Prostate gland (tissue), 2 donors: ENCODE measurements around the gene CCDC148. TPM values are rescaled to one million over a fixed set of nuclear protein-coding genes. Genes with fewer than 3 reads are reported as not detected.

Source experiments
- DNase-seq: peaks from one replicate; pipeline ENCODE4 v3.0.0-alpha.2; 2019; ENCODE audit warnings: low spot score
- H3K27ac ChIP-seq, 2 donors: fragments of 200-600 bp; sonication (generic); 2 replicates each; pipeline ENCODE4 v1.5.1; 2017 to 2019
- H3K27me3 ChIP-seq: fragments of 200-600 bp; sonication (generic); replicated peaks from 2 replicates; pipeline ENCODE4 v1.5.1; 2019; ENCODE audit not compliant: insufficient read depth
- H3K36me3 ChIP-seq, 2 donors: fragments of 200-600 bp; sonication (generic); 1 replicate in 1 of 2; 2 replicates in 1 of 2; pipeline versions ENCODE4 v1.5.1 to v1.8.1; 2017 to 2019
- H3K4me1 ChIP-seq: fragments of 200-600 bp; sonication (generic); replicated peaks from 2 replicates; pipeline ENCODE4 v1.5.1; 2019
- H3K4me3 ChIP-seq, 2 donors: fragments of 200-600 bp; sonication (generic); 2 replicates each; pipeline ENCODE4 v1.5.1; 2017 to 2019
- H3K9me3 ChIP-seq: fragments of 200-600 bp; sonication (generic); 2 replicates; pipeline ENCODE4 v1.5.1; 2017
- POLR2A ChIP-seq: fragments of 450-650 bp; IDR thresholded peaks from one replicate; pipeline ENCODE4 v1.6.1; 2016; ENCODE audit warnings: antibody characterized with exemption, mild to moderate bottlenecking
- POLR2AphosphoS5 ChIP-seq: sonication (generic); formaldehyde crosslinking; IDR thresholded peaks from one replicate; pipeline ENCODE4 v1.6.1; 2017; ENCODE audit warnings: antibody characterized with exemption
- WGBS: methylation state at CpG from one replicate; pipeline ENCODE4 v1.1.5; 2018; 5-methylcytosine and 5-hydroxymethylcytosine counted together
- intact Hi-C: fragments of 100-400 bp; cut with DNase I; formaldehyde crosslinking; loops from one replicate; pipeline ENCODE4 v1.14.2; 2022
- total RNA-seq, 2 donors: library from RNA; depleted of rRNA; stranded (reverse); fragments of >200 nt; gene quantifications; one replicate each; pipeline ENCODE4 v1.1.0, GENCODE V29; 2016
- TF ChIP-seq, protein P1 (sequence below), 4 experiments: fragments of 200-600 bp in 2 of 4; fragments of 450-650 bp in 2 of 4; sonication (generic) in 2 of 4; IDR thresholded peaks; 1 replicate in 3 of 4; 2 replicates in 1 of 4; pipeline ENCODE4 v1.5.1; 2016 to 2019; ENCODE audit warnings: antibody characterized with exemption in 4 of 4, mild to moderate bottlenecking in 2 of 4, moderate library complexity in 2 of 4

Gene CCDC148
- total RNA-seq, 2 donors from 2014 or later, result 1.5 to 1.6 TPM

DNA sequence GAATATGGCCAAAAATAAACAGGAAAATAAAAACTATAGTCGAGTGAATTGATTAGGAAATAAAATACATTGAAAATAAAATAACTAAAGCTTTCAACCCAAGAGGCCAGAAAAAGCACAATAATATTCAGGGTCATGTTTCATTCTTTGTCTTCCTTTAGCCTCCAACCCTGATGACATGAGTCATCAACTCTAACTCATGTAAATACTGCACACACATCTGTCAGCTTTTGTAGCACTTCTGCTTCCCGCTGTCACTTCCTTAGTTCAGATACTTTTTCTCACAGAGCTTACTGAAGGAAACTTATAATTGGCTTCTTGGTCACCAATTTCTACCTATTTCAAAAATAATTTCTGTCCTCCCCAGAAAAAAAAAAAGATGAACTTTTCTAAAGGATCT lies 242.1 kb downstream of the CCDC148 start:
- H3K36me3 ChIP-seq, result no peaks in the 10 kb centered on the region
- WGBS, result 74% methylated on average over 2 of the region's 2 CpGs
- H3K27ac ChIP-seq, result no peak overlapping the region
- no peak for DNase-seq
- no peaks in the 10 kb centered on the region for H3K9me3 ChIP-seq
- no peak for TF ChIP-seq POLR2A
- no peak for TF ChIP-seq POLR2AphosphoS5
- TF ChIP-seq, protein P1, sequence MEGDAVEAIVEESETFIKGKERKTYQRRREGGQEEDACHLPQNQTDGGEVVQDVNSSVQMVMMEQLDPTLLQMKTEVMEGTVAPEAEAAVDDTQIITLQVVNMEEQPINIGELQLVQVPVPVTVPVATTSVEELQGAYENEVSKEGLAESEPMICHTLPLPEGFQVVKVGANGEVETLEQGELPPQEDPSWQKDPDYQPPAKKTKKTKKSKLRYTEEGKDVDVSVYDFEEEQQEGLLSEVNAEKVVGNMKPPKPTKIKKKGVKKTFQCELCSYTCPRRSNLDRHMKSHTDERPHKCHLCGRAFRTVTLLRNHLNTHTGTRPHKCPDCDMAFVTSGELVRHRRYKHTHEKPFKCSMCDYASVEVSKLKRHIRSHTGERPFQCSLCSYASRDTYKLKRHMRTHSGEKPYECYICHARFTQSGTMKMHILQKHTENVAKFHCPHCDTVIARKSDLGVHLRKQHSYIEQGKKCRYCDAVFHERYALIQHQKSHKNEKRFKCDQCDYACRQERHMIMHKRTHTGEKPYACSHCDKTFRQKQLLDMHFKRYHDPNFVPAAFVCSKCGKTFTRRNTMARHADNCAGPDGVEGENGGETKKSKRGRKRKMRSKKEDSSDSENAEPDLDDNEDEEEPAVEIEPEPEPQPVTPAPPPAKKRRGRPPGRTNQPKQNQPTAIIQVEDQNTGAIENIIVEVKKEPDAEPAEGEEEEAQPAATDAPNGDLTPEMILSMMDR (IDR thresholded peaks at IDR 0.05), result no peak
- intact Hi-C loops, result no loop called here
- no peaks in the 10 kb centered on the region for H3K4me1 ChIP-seq
- no peaks in the 10 kb centered on the region for H3K27me3 ChIP-seq
- H3K4me3 ChIP-seq, result no peak overlapping the region

DNA sequence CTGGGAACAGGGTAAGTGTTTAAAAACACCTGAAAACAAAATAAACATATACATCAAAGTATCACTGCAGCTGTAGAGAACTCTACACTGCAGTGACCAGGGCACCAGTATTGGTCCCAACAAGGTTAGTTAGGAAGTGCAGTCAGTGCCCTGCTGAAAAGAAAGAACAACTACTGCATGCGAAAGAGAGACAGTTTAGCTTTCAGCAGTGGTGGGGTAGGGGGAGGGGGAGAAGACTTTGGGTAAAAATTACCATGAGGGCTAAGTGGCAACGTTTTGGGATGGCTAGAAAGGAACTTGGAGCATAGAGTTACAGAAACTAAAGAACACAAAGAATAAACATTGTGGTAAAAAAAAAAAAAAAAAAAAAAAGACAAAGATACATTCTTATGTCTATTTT lies 242.8 kb downstream of the CCDC148 start:
- 52% methylated on average over 2 of the region's 2 CpGs for WGBS
- no peak for DNase-seq
- TF ChIP-seq POLR2A (no peak), POLR2AphosphoS5 (no peak)
- TF ChIP-seq, protein P1 (IDR thresholded peaks at IDR 0.05), result no peak

DNA sequence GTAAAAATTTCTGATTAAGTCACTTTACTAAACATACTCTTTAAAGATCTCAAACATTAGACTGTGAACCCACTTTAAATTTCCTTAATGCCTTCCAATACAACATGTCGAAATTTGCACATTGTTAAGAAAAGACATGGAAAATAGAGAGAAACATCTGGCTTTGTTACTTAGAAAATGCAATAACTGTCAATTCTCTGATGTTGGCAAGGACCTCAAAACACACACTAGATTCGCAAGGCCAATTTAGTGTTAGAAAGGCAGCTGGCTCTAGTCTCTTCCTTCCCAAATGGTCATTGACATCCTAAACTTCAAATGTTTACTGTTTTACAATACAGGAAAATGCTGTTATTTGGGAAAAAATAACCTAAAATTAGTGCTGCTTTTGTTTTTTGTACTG lies 244.3 kb downstream of the CCDC148 start:
- Histone ChIP-seq H3K9me3 (no peaks in the 10 kb centered on the region), H3K27me3 (no peaks in the 10 kb centered on the region), H3K4me3 (no peak overlapping the region), H3K4me1 (no peaks in the 10 kb centered on the region), H3K27ac (no peak overlapping the region), H3K36me3 (no peaks in the 10 kb centered on the region)
- no peak for TF ChIP-seq POLR2AphosphoS5
- TF ChIP-seq, protein P1 (IDR thresholded peaks at IDR 0.05), result no peak
- TF ChIP-seq POLR2A, result no peak
- intact Hi-C loops, result no loop called here
- 65% methylated on average over 2 of the region's 2 CpGs for WGBS
- no peak for DNase-seq

More for the DNA sequence above, 242.8 kb downstream of the CCDC148 start:
- Histone ChIP-seq H3K27ac (no peak overlapping the region), H3K9me3 (no peaks in the 10 kb centered on the region), H3K27me3 (no peaks in the 10 kb centered on the region), H3K4me1 (no peaks in the 10 kb centered on the region), H3K36me3 (no peaks in the 10 kb centered on the region), H3K4me3 (no peak overlapping the region)
- intact Hi-C loops, result no loop called here

DNA sequence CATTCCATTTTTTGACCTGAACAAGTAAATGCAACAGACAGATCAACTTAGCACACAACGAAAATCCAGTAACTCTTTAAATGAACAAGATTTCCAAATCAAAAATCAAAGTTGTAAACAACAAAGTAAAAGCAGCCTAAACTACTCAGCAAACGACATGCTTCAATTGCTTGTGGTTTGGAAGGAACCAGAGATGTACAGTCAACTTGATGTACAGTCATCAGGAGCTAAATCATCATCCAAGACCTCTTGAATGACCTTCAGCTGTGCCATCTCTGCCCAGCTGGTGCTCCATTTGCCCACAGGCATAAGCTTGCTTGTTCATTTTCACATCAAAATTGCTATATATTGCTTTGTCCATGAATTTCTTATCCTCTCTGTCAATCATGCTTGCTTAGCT lies 245.1 kb downstream of the CCDC148 start:
- Histone ChIP-seq H3K36me3 (no peaks in the 10 kb centered on the region), H3K4me1 (no peaks in the 10 kb centered on the region), H3K27me3 (no peaks in the 10 kb centered on the region), H3K4me3 (no peak overlapping the region), H3K27ac (no peak overlapping the region), H3K9me3 (no peaks in the 10 kb centered on the region)
- WGBS, result 77% methylated on average over 2 of the region's 2 CpGs
- intact Hi-C loops, result no loop called here
- no peak for DNase-seq
- TF ChIP-seq, protein P1 (IDR thresholded peaks at IDR 0.05), result no peak
- TF ChIP-seq POLR2AphosphoS5 (no peak), POLR2A (no peak)

DNA sequence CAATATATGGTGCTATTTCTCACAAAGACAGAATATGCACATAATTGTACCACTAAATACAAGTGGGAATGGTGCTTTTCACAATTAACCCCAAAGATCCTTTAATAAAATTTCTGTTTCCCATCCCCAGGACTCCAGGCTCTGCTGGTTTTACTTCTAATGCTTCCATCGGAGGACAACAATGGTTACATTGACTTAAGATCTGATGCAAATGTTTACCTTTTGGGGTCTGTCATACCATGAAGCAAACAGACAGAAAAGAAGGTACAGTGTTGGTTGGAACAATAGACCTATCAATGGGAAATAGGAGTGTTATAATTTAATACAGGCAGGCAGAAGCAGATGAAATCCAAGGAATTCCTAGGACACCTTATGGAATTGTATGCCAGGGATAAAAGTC lies 249.2 kb downstream of the CCDC148 start:
- Histone ChIP-seq H3K27ac (no peak overlapping the region), H3K36me3 (no peaks in the 10 kb centered on the region), H3K27me3 (no peaks in the 10 kb centered on the region), H3K9me3 (no peaks in the 10 kb centered on the region), H3K4me1 (no peaks in the 10 kb centered on the region), H3K4me3 (no peak overlapping the region)
- intact Hi-C loops, result no loop called here
- no peak for TF ChIP-seq POLR2A
- TF ChIP-seq, protein P1 (IDR thresholded peaks at IDR 0.05), result no peak
- no peak for TF ChIP-seq POLR2AphosphoS5
- 84% methylated on average over 1 of the region's 1 CpG for WGBS
- DNase-seq, result no peak
